Measurements from ENCODE around the gene GRIN3B. TPM values are rescaled to one million over a fixed set of nuclear protein-coding genes. Genes with fewer than 3 reads are reported as not detected.

GRIN3B gene
- total RNA-seq, 1 donor from 2014 or later, result not detected

GRCh38 chr19:960020-960419 lies 40.2 kb upstream of the GRIN3B start:
- intact Hi-C loops (cut with DNase I), result no loop called here
- H3K4me3 ChIP-seq, result no peak overlapping the region
- peaks cover 0 to 3% of the 10 kb centered on the region in 2 donors for H3K36me3 ChIP-seq
- H3K27me3 ChIP-seq, result no peaks in the 10 kb centered on the region
- no peak overlapping the region for H3K27ac ChIP-seq
- no peaks in the 10 kb centered on the region for H3K9me3 ChIP-seq
- no peak for DNase-seq (ENCODE audit: low spot score in 2 of 2)
- H3K4me1 ChIP-seq, result no peaks in the 10 kb centered on the region
- no peak for TF ChIP-seq CTCF (IDR thresholded peaks at IDR 0.05)

- no peaks in the 10 kb centered on the region for H3K4me1 ChIP-seq
Measured at GRCh38 chr19:960601-960938, 39.6 kb upstream of the GRIN3B start.

GRCh38 chr19:961866-962620 lies 38.2 kb upstream of the GRIN3B start:
- DNase-seq (ENCODE audit: low spot score in 2 of 2), result no peak
- H3K4me3 ChIP-seq, result no peak overlapping the region
- no peaks in the 10 kb centered on the region for H3K27me3 ChIP-seq
- H3K4me1 ChIP-seq, result no peaks in the 10 kb centered on the region
- intact Hi-C loops (cut with DNase I), result no loop called here
- no peak for TF ChIP-seq CTCF (IDR thresholded peaks at IDR 0.05)
- H3K9me3 ChIP-seq, result no peaks in the 10 kb centered on the region
- no peak overlapping the region for H3K27ac ChIP-seq
- peaks cover 0 to 9% of the 10 kb centered on the region in 2 donors for H3K36me3 ChIP-seq

More at GRCh38 chr19:960601-960938, 39.6 kb upstream of the GRIN3B start:
- H3K27ac ChIP-seq, result no peak overlapping the region
- H3K9me3 ChIP-seq, result no peaks in the 10 kb centered on the region
- H3K36me3 ChIP-seq, result peaks cover 0 to 3% of the 10 kb centered on the region in 2 donors
- H3K27me3 ChIP-seq, result no peaks in the 10 kb centered on the region
- no peak for DNase-seq (ENCODE audit: low spot score in 2 of 2)
- intact Hi-C loops (cut with DNase I), result no loop called here
- no peak overlapping the region for H3K4me3 ChIP-seq
- no peak for TF ChIP-seq CTCF (IDR thresholded peaks at IDR 0.05)

- Histone ChIP-seq H3K4me3 (no peak overlapping the region), H3K36me3 (peaks cover 0 to 9% of the 10 kb centered on the region in 2 donors), H3K27me3 (no peaks in the 10 kb centered on the region), H3K4me1 (no peaks in the 10 kb centered on the region), H3K9me3 (no peaks in the 10 kb centered on the region), H3K27ac (no peak overlapping the region)
- TF ChIP-seq CTCF (IDR thresholded peaks at IDR 0.05), result no peak
- intact Hi-C loops (cut with DNase I), result no loop called here
- DNase-seq (ENCODE audit: low spot score in 2 of 2), result no peak
Measured at GRCh38 chr19:962683-963400, 37.4 kb upstream of the GRIN3B start.

GRCh38 chr19:963486-963951 lies 36.7 kb upstream of the GRIN3B start:
- TF ChIP-seq CTCF (IDR thresholded peaks at IDR 0.05), result no peak
- Histone ChIP-seq H3K36me3 (peaks cover 4 to 12% of the 10 kb centered on the region in 2 donors), H3K9me3 (no peaks in the 10 kb centered on the region), H3K4me1 (no peaks in the 10 kb centered on the region), H3K27ac (no peak overlapping the region), H3K4me3 (no peak overlapping the region), H3K27me3 (no peaks in the 10 kb centered on the region)
- intact Hi-C loops (cut with DNase I), result no loop called here
- DNase-seq (ENCODE audit: low spot score in 2 of 2), result no peak

Measured in ascending aorta (tissue), 2 donors.